HG02938 (cell line): Measurements from ENCODE around the gene FBXO11.
"Not testable (repeated sequence)": the region's sequence is repeated elsewhere in the genome, so short reads cannot be mapped to it uniquely, and the experiment has no call there.

ENCODE experiments used
- ATAC-seq: cut with Tn5 transposase; IDR thresholded peaks from one replicate; pipeline ENCODE4 v1.9.1; 2021; ENCODE audit warnings: mild to moderate bottlenecking, moderate library complexity; ENCODE audit not compliant: unreplicated experiment

Gene FBXO11

DNA sequence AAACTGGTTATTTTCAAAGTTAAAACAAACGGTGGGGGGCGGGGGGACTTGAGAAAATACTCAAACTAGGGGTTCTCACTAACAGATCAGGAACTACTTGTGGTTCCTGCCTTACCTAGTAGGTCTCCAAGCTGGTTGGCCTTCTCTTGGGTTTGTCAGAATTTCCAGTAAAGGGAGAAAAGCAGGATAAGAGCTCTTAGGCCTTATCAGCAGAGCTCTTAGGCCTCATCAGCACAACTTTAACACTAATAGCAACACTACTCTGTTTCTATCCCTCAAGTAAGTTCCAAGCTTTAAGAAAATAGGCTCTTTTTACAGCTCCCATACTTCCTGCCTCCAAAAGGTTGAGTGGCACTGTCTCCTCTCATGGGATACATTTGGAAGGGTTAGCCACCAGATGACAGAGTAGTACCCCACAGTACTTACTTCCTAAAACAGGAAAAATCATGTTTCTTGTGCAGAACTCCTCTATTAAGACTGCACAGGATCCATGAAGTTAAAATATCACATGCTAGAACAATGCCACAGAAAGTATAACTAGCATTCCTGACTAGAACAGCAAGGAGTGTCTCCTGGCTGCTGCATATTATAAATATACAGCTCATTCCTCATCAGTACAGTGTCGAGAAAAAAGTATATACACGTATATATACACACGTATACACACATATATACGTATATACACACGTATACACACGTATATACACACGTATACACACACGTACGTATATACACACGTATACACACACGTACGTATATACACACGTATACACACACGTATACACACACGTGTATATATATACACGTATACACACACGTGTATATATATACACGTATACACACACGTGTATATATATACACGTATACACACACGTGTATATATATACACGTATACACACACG, 6.1 kb downstream of the FBXO11 start:
- ATAC-seq, result no peak

GRCh38 chr2:47897883-47898731, 8.2 kb downstream of the FBXO11 start:
- ATAC-seq, result peak; percentile 69

- ATAC-seq, result not testable (repeated sequence)
Measured at GRCh38 chr2:47897191-47897882, 9.0 kb downstream of the FBXO11 start.

- ATAC-seq, result no peak
Measured at GRCh38 chr2:47896450-47896968, 9.8 kb downstream of the FBXO11 start.

- no peak for ATAC-seq
Measured at GRCh38 chr2:47893771-47894170, 12.5 kb downstream of the FBXO11 start.

- no peak for ATAC-seq
Measured at GRCh38 chr2:47892338-47892730, 14.0 kb downstream of the FBXO11 start.

GRCh38 chr2:47891369-47892337, 14.6 kb downstream of the FBXO11 start:
- ATAC-seq, result no peak

DNA sequence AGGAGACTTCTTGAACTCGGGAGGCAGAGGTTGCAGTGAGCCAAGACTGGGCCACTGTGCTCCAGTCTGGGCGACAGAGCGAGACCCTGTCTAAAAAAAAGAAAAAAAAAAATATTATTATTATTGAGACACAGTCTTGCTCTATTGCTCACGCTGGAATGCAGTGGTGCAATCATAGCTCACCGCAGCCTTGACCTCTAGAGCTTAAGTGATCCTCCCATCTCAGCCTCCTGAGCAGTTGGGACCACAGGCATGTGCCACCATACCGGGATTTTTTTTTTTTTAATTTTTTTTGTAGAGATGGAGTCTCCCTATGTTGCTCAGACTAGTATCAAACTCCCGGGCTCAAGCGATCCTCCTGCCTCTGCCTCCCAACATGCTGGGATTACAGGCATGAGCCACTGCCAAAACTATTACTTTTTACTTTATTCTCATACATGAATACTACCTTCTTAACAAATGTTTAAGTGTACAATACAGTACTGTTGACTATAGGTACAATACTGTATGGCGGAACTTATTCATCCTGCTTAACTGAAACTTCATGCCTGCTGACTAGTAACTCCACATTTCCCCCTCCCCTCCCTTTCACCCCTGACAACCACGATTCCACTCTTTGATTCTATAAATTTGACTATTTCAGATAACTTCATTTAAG, 15.5 kb downstream of the FBXO11 start:
- ATAC-seq, result no peak

GRCh38 chr2:47888581-47889280, 17.6 kb downstream of the FBXO11 start:
- peak; percentile 71 for ATAC-seq

DNA sequence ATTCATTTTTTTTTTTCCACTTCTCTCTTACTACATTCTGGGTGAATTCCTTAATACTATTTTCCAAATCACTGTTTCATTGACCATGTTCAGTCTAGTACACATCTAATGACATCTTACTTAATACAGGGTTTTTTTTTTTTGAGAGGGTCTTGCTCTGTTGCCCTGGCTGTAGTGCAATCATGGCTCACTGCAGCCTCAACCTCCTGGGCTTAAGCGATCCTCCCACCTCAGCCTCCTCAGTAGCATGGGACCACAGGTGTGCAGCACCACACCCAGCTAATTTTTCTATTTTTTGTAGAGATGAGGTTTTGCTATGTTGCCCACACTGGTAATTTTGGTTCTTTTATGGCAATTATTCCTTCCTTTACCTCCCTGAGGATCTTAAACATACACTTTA, 29.4 kb downstream of the FBXO11 start:
- no peak for ATAC-seq

GRCh38 chr2:47872941-47873340, 33.4 kb downstream of the FBXO11 start:
- no peak for ATAC-seq

DNA sequence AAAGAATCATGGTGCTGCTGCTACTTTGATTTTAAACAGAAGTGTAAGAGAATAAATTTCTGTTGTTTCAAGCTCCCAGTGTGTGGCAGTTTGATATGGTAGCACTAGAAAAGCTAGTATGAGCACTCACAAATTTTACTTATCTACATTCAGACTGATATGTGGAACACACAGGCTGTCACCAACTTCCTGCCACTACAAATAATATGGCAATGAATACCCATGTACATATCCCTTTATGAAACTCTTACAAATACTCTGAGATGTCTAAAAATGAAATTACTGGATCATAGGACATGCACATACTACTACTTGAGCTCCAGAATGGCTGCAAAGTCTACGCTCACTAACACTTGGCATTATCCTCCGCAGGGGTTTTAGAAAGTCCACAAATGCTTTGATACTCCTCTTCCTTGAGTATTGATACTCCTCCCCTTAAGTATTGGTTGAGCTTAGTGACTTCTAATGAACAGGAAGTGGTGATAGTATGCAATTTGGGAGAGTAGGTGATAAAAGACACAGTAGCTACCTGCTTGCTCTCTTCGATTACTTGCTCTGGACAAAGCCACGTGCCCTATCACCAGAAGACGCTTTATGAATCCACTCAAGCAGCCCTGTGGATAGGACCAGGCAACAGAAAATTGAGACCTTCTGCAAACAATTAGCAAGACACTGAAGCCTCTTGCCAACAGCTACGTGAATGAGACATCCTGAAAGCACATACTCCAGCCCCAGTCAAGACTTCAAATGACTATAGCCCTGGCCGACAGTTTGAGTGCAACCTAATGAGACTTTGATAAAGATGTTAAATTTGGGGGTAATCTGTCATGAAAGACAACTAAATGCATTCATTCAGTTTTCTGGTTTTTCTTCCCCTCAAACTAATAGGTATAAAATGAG, 35.4 kb downstream of the FBXO11 start:
- ATAC-seq, result no peak

GRCh38 chr2:47869859-47870595, 36.3 kb downstream of the FBXO11 start:
- ATAC-seq, result no peak

GRCh38 chr2:47868611-47869352, 37.5 kb downstream of the FBXO11 start:
- no peak for ATAC-seq

- no peak for ATAC-seq
Measured at GRCh38 chr2:47867205-47867604, 39.1 kb downstream of the FBXO11 start.

DNA sequence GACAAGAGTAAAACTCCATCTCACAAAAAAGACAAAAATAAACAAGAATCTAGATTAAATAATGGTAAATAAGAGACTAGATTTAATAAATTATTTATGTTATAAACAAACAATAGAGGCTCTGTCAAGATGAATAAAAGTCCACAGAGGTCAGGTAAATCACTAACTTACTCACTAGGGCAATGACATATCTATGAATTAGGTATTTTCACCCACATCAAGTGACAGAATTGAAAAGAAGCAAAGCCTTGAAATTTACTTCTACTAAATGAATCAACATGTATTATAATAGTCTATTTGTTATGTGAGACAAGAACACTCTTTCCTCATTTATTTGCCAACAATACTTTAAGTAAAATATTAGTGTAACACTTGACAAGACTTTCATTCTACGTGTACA, 41.7 kb downstream of the FBXO11 start:
- no peak for ATAC-seq
